Nephron progenitor cell (in vitro differentiated cells): Measurements from ENCODE around the gene IGFBP4.

Source experiments
- DNase-seq: peaks from one replicate; pipeline ENCODE4 v3.0.0; 2021
- H3K27ac Mint-ChIP-seq: 2 replicates; pipeline ENCODE4 v1.8.0; 2021; ENCODE audit warnings: mild to moderate bottlenecking, moderate library complexity, mixed read lengths
- H3K27me3 Mint-ChIP-seq: 2 replicates; pipeline ENCODE4 v1.8.0; 2021; ENCODE audit warnings: mild to moderate bottlenecking, low read depth, mixed read lengths; ENCODE audit not compliant: poor library complexity
- H3K36me3 Mint-ChIP-seq: 2 replicates; pipeline ENCODE4 v1.8.0; 2021; ENCODE audit warnings: low read depth, mixed read lengths
- H3K4me1 Mint-ChIP-seq: 2 replicates; pipeline ENCODE4 v1.8.0; 2021; ENCODE audit warnings: mixed read lengths
- H3K4me3 Mint-ChIP-seq: 2 replicates; pipeline ENCODE4 v1.8.0; 2021; ENCODE audit warnings: mild to moderate bottlenecking, moderate library complexity, mixed read lengths
- H3K9me3 Mint-ChIP-seq: 2 replicates; pipeline ENCODE4 v1.8.0; 2021; ENCODE audit warnings: mild to moderate bottlenecking, moderate library complexity, mixed read lengths
- CTCF ChIP-seq: fragments of 200-600 bp; sonication (generic); IDR thresholded peaks from 2 replicates; pipeline ENCODE4 v1.5.0; 2021; ENCODE audit warnings: antibody characterized with exemption

IGFBP4 gene

GRCh38 chr17:40479754-40480480 lies 36.7 kb downstream of the IGFBP4 start:
- H3K4me3 Mint-ChIP-seq = no peak overlapping the region

GRCh38 chr17:40480501-40481003 lies 37.3 kb downstream of the IGFBP4 start:
- no peak for DNase-seq
- H3K4me3 Mint-ChIP-seq = no peak overlapping the region
- H3K27ac Mint-ChIP-seq = no peak overlapping the region
- peaks cover 54% of the 10 kb centered on the region for H3K4me1 Mint-ChIP-seq
- no peaks in the 10 kb centered on the region for H3K36me3 Mint-ChIP-seq
- peaks cover 3% of the 10 kb centered on the region for H3K27me3 Mint-ChIP-seq
- TF ChIP-seq CTCF = no peak
- H3K9me3 Mint-ChIP-seq = no peaks in the 10 kb centered on the region

More at GRCh38 chr17:40479754-40480480, 36.7 kb downstream of the IGFBP4 start:
- no peaks in the 10 kb centered on the region for H3K9me3 Mint-ChIP-seq
- no peak for DNase-seq
- H3K4me1 Mint-ChIP-seq = peaks cover 54% of the 10 kb centered on the region
- no peaks in the 10 kb centered on the region for H3K36me3 Mint-ChIP-seq
- no peak for TF ChIP-seq CTCF
- no peak overlapping the region for H3K27ac Mint-ChIP-seq
- peaks cover 3% of the 10 kb centered on the region for H3K27me3 Mint-ChIP-seq

GRCh38 chr17:40481106-40481505 lies 37.9 kb downstream of the IGFBP4 start:
- Mint-ChIP-seq H3K27me3 (peaks cover 3% of the 10 kb centered on the region), H3K4me1 (peaks cover 54% of the 10 kb centered on the region), H3K36me3 (no peaks in the 10 kb centered on the region), H3K9me3 (no peaks in the 10 kb centered on the region), H3K4me3 (no peak overlapping the region), H3K27ac (peak overlapping the region; percentile 69)
- no peak for TF ChIP-seq CTCF
- no peak for DNase-seq

GRCh38 chr17:40482722-40483121 lies 39.5 kb downstream of the IGFBP4 start:
- Mint-ChIP-seq H3K27ac (no peak overlapping the region), H3K27me3 (no peaks in the 10 kb centered on the region), H3K4me3 (no peak overlapping the region), H3K4me1 (peaks cover 62% of the 10 kb centered on the region), H3K9me3 (no peaks in the 10 kb centered on the region), H3K36me3 (no peaks in the 10 kb centered on the region)
- no peak for DNase-seq
- TF ChIP-seq CTCF = no peak

GRCh38 chr17:40483679-40484078 lies 40.4 kb downstream of the IGFBP4 start:
- H3K27ac Mint-ChIP-seq = peak overlapping the region; percentile 72
- H3K36me3 Mint-ChIP-seq = no peaks in the 10 kb centered on the region
- no peak for DNase-seq
- H3K4me1 Mint-ChIP-seq = peaks cover 67% of the 10 kb centered on the region
- no peaks in the 10 kb centered on the region for H3K9me3 Mint-ChIP-seq
- TF ChIP-seq CTCF = no peak
- no peak overlapping the region for H3K4me3 Mint-ChIP-seq
- H3K27me3 Mint-ChIP-seq = no peaks in the 10 kb centered on the region
